T-helper 9 cell (primary cell): ENCODE measurements around the gene PARP3.

Experiments
- DNase-seq: peaks from one replicate; pipeline ENCODE4 v3.0.0-alpha.2; 2020

The PARP3 gene

GRCh38 chr3:51967384-51968169 is 25.4 kb downstream of the PARP3 start, which contains the start of gene PCBP4:
PCBP4 (minus strand) TSS chr3:51967454; CDS start chr3:51961240, 6,214 bp downstream.
- DNase-seq, result peak; percentile 30

DNA sequence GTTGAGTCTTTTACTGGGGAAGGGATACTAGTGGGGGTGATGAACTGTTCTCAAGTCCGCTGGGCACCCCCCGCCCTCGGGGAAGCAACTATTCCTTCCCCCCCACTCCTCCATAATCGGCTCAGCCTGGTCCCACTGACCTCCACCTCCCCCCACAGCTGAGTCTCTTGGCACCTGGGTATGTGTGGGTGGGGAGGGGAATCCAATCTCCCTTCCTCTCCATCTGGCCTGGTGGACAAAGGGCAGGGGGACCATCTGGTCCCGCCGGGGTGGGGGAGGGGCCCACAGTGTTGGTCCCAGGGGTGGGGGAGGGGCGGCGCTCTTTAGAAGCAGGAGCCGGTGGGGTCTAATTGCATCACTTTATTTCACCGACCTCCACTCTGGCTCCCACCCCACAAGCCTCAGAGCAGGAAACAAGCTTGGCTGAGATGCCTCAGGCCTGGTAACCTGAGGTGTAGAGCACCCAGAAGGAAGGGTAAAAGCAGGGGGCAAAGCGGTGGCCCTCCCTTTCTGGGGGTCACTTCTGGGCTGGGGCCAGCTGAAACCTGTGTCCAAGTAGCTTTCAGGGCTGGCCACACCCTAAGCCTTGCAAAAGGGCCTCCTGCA is 26.1 kb downstream of the PARP3 start:
- DNase-seq, result no peak

DNA sequence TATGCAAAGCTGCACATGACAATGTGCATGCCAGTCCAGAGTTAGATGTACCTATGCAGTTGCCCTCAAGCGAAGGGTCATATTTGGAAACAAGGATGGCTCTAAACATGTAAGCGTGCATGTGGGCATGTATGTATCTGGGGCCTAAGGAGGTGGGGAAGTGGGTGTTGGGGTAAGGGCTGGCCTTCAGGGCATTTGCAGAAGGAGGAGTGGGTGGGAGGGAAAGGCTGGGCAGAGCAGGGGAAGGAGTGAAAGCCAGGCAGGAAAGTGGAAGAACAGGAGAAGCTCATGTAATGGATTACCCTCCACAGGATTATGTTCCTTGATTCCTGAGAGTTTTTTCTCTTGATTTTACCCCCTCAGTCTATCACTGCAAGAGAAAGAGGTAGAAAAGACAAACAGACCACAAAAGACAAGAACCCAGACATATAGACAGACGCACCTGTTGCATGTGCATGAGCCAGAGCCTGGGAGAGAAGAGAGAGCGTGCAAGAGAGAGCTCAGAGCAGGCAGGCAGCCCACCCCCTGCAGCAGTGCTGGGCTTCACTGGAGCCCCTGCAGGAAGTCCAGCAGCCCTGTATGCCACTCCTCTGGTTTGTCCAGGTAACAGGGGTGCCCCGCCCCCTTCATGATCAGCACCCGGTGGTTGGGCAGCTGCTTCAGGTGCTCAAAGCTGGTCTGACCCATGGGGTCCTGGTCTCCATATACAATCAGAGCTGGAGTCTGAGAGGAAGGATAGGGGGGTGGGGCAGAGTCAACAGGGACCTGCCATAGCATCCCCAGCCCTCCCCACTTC is 26.9 kb downstream of the PARP3 start:
- DNase-seq, result no peak

- no peak for DNase-seq
These were observed 27.7 kb downstream of the PARP3 start for GRCh38 chr3:51969841-51970240.

- no peak for DNase-seq
These were observed 28.6 kb downstream of the PARP3 start for GRCh38 chr3:51970606-51971300.

DNA sequence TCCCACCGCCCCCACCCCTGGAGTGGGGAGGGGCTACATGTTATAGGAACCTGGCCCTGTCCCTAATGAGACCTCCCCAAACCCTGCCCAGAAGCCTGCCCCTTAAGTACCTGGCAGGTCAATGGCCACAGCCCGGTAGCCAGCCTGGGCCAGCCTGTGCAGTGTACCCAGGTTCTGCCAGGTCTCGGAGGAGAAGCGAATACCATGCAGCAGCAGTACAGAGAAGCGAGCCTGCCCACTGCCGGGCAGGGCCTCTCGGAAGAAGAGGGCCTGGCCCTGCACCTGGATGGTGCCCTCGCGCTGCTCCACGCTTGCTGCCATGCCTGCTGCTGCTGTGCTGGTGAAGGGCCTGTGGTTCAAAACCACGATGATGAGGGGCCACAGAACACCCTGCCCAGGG is 29.2 kb downstream of the PARP3 start:
- DNase-seq, result no peak

DNA sequence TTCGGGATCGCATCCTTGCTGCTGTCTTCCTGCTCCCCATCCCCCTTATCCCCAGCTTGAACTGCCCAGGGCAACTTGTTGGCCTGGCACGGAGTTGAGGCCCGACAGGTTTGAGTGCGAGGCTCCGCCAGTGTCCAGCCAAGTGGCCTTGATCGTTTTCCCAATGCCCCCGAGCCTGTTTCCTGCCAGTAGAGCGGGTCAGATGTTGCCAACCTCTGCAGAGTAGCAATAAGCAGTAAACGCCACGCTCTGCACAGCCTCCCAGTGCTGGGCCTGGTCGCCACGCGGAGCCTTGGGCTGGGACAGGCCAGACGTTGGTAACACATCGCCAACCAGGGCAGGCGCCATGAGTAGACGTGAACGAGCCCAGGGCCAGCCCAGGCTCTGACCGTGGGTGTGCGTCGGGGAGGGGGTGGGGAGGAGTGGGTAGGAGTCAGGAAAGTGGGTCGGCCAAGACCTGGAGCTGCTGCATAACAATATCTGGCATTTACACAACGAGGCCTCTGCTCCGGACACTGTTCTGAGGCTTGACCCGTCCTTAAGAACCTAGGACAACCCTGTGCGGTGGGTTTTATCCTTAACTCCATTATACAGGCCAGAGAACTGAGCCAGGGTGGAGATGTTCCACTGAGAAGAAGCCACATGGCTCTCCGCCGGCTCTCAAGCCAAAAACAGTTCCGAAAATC is 32.3 kb downstream of the PARP3 start:
- DNase-seq, result no peak

DNA sequence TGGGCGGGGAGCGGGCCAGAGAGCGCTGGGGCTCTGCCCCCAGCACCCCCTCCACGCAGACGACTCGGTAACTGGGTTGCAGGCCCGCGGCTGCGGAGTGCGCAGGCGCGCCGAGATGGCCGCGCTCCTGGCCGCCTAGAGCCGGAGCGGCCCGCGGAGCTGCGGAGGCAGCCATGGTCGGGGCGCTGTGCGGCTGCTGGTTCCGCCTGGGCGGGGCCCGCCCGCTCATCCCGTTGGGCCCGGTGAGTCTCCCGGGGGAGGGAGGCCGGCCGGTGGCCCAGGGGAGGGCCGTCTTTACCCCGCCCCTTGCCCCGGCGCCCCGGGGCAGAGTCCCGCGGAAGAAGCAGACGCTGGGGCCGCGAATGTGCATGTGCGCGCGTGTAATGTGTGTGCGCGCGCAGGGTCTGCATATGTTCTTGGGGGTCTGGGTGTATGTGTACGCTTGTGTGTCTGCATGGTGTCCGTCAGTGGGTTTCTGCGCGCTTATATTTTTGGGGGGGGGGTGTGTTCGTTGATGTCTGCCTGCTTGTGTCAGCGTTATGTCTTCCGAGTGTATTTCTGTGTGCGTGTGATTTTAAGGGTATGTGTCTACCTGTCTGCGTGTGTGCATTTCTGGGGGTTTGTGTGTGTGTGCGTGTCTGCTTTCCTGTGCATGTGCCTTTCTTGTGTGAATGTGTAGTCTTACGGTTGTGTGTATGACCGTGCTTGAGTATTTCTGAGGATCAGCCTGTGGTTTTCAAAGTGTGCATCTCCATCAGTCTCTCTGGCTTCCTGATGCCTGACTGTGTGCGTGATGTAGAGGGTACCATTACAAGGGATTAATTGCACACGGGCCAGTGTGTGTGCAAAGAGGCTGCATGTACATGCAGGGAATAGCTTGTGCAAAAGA is 33.0 kb downstream of the PARP3 start, which contains the start of gene ABHD14A:
ABHD14A (plus strand) TSS at position 102 of the 889 bp plus-strand sequence; CDS start at position 174, 72 bp downstream.
- peak; percentile 64 for DNase-seq

GRCh38 chr3:51975852-51976549 is 33.8 kb downstream of the PARP3 start:
- DNase-seq, result no peak

GRCh38 chr3:51977446-51978142 is 35.4 kb downstream of the PARP3 start:
- no peak for DNase-seq

- no peak for DNase-seq
These were observed 36.0 kb downstream of the PARP3 start for GRCh38 chr3:51978143-51978502.

DNA sequence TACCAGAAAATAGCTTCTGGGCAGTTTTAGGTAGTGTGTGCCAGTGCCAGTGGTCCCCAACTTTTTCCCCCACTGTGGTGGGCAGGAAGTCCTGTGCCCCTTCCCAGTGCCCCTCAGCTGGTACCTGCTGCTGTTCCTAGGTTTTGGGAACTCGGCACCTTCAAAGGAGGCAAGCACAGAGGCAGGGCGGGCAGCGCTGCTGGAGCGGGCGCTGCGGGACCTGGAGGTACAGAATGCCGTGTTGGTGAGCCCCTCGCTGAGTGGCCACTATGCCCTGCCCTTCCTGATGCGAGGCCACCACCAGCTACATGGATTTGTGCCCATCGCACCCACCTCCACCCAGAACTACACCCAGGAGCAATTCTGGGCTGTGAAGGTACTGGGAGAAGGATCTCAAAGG is 38.1 kb downstream of the PARP3 start:
- no peak for DNase-seq

DNA sequence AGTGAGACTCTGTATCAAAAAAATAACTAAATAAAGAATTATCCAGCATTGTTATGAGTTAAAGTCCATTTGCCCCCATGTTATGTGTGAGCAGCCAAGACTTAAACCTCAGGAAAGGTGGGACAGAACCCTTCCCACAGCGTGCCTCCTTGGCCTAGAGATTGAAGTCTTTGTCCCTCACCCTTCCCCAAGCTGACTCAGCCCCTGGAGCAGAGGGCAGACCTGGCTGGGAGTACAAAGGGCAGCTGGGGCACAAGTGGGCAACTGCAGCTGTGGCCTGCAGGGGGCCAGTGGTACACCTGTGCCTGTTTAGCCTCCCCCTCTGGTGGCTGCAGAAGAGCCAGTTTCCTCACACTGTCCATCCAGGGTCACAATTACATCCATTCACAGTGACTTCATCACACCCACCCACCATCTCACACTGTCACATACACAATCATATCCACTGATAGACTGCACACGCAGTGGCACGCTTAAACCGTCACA is 40.2 kb downstream of the PARP3 start:
- peak; percentile 18 for DNase-seq

- DNase-seq, result peak; percentile 64
These were observed 40.8 kb downstream of the PARP3 start, which contains the start of gene ACY1 for GRCh38 chr3:51982838-51983577. ACY1 (plus strand) TSS chr3:51983535; CDS start chr3:51984065, 530 bp downstream.

DNA sequence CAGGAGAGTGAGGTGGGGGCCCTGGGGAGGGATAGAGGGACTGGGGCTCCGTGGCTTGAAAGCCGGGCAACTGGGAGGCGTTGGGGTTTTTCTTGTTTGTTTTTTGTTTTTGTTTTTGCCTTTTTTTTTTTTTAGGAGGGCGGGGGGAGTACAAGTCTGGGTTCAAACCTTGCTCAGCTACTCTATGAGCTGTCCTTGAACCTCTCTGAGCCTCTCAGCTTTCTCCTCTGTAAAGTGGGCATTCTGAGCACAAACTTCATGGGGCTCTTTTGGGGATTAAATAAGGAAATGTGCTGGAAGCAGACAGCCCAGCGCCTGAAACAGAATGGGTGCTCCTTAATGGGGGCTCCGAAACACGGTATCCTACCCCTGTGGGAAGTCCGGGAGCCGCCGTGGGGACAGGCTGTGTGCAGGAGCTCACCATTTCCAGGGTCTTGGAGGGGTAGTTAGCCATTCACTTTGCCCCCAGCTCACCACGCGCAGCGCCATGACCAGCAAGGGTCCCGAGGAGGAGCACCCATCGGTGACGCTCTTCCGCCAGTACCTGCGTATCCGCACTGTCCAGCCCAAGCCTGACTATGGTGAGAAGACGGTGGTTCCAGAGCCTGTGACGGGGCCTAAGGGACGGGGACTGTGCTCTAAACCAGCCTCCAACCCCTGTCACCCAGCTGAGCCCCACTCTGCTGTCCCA is 41.6 kb downstream of the PARP3 start:
- no peak for DNase-seq

DNA sequence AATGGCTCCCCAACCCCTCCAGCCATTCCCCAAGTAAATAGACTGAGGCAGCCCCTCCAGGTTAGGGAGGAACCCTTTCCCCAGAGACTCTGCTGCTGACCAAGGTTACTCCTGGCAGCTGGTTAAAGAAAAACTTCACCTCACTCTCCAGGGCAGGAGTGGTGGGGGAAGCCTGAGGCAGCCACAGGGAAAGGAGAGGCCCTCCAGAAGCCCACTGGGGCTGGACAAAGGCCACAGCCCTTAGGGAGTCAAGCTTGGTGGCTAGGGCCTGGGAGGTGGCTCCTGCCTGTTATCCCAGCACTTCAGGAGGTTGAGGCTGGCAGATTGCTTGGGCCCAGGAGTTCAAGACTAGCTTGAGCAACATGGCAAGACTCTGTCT is 42.1 kb downstream of the PARP3 start:
- no peak for DNase-seq

GRCh38 chr3:51985063-51985462 is 42.9 kb downstream of the PARP3 start:
- no peak for DNase-seq
